ENCODE results near the gene NABP2. TPM values are rescaled to one million over a fixed set of nuclear protein-coding genes. Genes with fewer than 3 reads are reported as not detected.

The NABP2 gene
- total and polyA plus RNA-seq, 2 of the 4 experiments (the other 2 are of a cell fraction), result 29.2 to 37.4 TPM

DNA sequence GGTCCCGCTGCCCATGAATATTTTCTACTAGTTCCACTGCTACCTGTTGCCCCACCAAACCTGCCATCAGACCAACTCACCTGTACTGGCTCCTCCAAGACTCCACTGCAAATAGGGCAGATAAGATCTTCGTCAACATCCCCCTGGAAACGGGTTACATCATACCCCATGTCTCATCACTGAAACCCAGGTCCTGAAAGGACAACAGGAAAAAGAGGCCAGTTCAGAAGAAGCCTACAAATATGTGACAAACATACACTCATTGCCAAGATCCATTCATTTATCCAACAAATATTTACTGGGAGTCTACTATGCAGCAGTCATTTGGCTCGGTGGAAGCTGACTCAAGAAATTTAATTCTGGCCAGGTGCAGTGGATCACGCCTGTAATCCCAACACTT lies 10.3 kb upstream of the NABP2 start:
- H4K20me1 ChIP-seq (ENCODE audit: insufficient read depth, low read length), result peaks cover 26% of the 10 kb centered on the region; the same call in 1 of the 2 replicates
- H2BK120ac ChIP-seq (ENCODE audit: low read depth, low read length), result no peak overlapping the region
- no peaks in the 10 kb centered on the region for H3K9me3 ChIP-seq (ENCODE audit: control insufficient read depth, insufficient read depth, low read length)
- peaks cover 24 to 51% of the 10 kb centered on the region in 2 experiments for H3K79me1 ChIP-seq (ENCODE audit: low read depth in 1 of 2, low read length in 2 of 2)
- no peak overlapping the region for H3K56ac ChIP-seq (ENCODE audit: extremely low read depth, insufficient read depth, low read length)
- no peak overlapping the region for H3K27ac ChIP-seq (ENCODE audit: insufficient read depth, low read length)
- no peak overlapping the region for H2BK5ac ChIP-seq (ENCODE audit: low read depth, low read length, poor library complexity, severe bottlenecking)
- no peak overlapping the region for H2AFZ ChIP-seq (replicated peaks; ENCODE audit: low read length, poor library complexity)
- no TSS peak for BruUV-seq (replicated peaks)
- H3K4me2 ChIP-seq (ENCODE audit: low read depth, low read length), result no peak overlapping the region
- 100% methylated on average over 3 of the region's 5 CpGs; no CpG with 5 or more reads in 1 of the 2 experiments for WGBS, 2 experiments (ENCODE audit: extremely low coverage in 2 of 2, insufficient read length in 1 of 2)
- H2AK5ac ChIP-seq (ENCODE audit: low read depth, low read length), result no peak overlapping the region
- no peak overlapping the region for H3K9ac ChIP-seq (ENCODE audit: low read depth, low read length)
- no peak overlapping the region for H2BK20ac ChIP-seq (ENCODE audit: low read depth, low read length)
- no peaks in the 10 kb centered on the region for H3K27me3 ChIP-seq (ENCODE audit: control insufficient read depth, insufficient read depth, low read length)
- no peak overlapping the region for H3K4ac ChIP-seq (ENCODE audit: low read depth, low read length)
- dilution Hi-C loops (cut with HindIII; ENCODE audit: low sequenced_read_pairs, unreplicated experiment), result no loop called here
- no peak overlapping the region for H4K91ac ChIP-seq (ENCODE audit: insufficient read depth, low read depth, low read length)
- H2BK15ac ChIP-seq (ENCODE audit: low read depth, low read length), result no peak overlapping the region
- peaks cover 3% of the 10 kb centered on the region; the same call in 1 of the 2 replicates for H3K9me1 ChIP-seq (ENCODE audit: insufficient read depth, low read length)
- H3K4me1 ChIP-seq (ENCODE audit: control insufficient read depth, insufficient read depth, low read length), result no peaks in the 10 kb centered on the region
- in situ Hi-C loops (cut with MboI; ENCODE audit: low sequenced_read_pairs), result no loop called here
- H3K18ac ChIP-seq (ENCODE audit: low read depth, low read length), result no peak overlapping the region
- no peak overlapping the region for H4K8ac ChIP-seq (ENCODE audit: low read depth in 2 of 2, low read length in 2 of 2)
- H2AK9ac ChIP-seq (replicated peaks; ENCODE audit: low read depth, low read length, poor library complexity), result no peak overlapping the region
- TF ChIP-seq MAZ (IDR thresholded peaks at IDR 0.05; ENCODE audit: borderline replicate concordance, low read depth, low read length) (no peak), FOS (IDR thresholded peaks at IDR 0.05; ENCODE audit: low read depth, low read length) (no peak), ELK1 (IDR thresholded peaks at IDR 0.05; ENCODE audit: borderline replicate concordance, low read depth, low read length) (no peak), RFX5 (IDR thresholded peaks at IDR 0.05; ENCODE audit: low read depth, low read length) (no peak)
- ATAC-seq (ENCODE audit: low read depth) (no peak), DNase-seq (no peak)
- ChIA-PET POLR2A (ENCODE audit: unreplicated experiment) (interaction anchor here (1.1 kb wide), 1 partner anchor 8 kb away, joined by 3 read pairs; the partner anchor contains the start of gene RNF41), CTCF (no interaction called here)
- H3K14ac ChIP-seq (replicated peaks; ENCODE audit: low read depth, low read length), result no peak overlapping the region
- H4K5ac ChIP-seq (ENCODE audit: low read depth, low read length), result no peak overlapping the region
- no peak overlapping the region for H3K4me3 ChIP-seq (ENCODE audit: insufficient read depth, low read depth, low read length)
- intact Hi-C loops (cut with micrococcal nuclease), result no loop called here
- H3K36me3 ChIP-seq (ENCODE audit: control insufficient read depth, insufficient read depth, low read length), result peaks cover 53% of the 10 kb centered on the region
- no peak overlapping the region for H3K23ac ChIP-seq (ENCODE audit: low read depth, low read length)
